PC-9 (cell line): Measurements from ENCODE around the gene RUVBL2.

Source experiments
- CTCF ChIP-seq: fragments of 200-600 bp; sonication (generic); conservative IDR thresholded peaks from 2 replicates; pipeline ENCODE4 v1.6.1; 2017; ENCODE audit warnings: mixed run types, antibody characterized with exemption, mild to moderate bottlenecking, moderate library complexity
- EZH2 ChIP-seq: fragments of 200-600 bp; sonication (generic); IDR thresholded peaks from 2 replicates; pipeline ENCODE4 v1.8.0; 2017; ENCODE audit warnings: antibody characterized with exemption, low read depth

- TF ChIP-seq EZH2 (no peak), CTCF (no peak)
Measured at GRCh38 chr19:48962029-48962848, 31.4 kb upstream of the RUVBL2 start.
